OCI-LY1 (cell line): Measurements from ENCODE around the gene ACTR8.
A peak's percentile ranks its signal among the peaks of the same experiment; 100 is the strongest.

Source experiments
- H2AFZ ChIP-seq: fragments of 200-600 bp; sonication (generic), shearing (Covaris generic); 2 replicates; pipeline ENCODE4 v1.6.0; 2014; ENCODE audit warnings: antibody characterized with exemption, mild to moderate bottlenecking, low read length
- H3F3A ChIP-seq: fragments of 200-600 bp; sonication (generic), shearing (Covaris generic); 2 replicates; pipeline ENCODE4 v1.6.0; 2014; ENCODE audit warnings: mild to moderate bottlenecking, antibody characterized with exemption, low read length, moderate library complexity; ENCODE audit not compliant: insufficient read depth
- H3K27ac ChIP-seq: fragments of 200-600 bp; sonication (generic); 2 replicates; pipeline ENCODE4 v1.5.1; 2014; ENCODE audit warnings: low read length, mixed run types, mild to moderate bottlenecking, low read depth; ENCODE audit not compliant: poor library complexity, severe bottlenecking
- H3K27me3 ChIP-seq: fragments of 200-600 bp; sonication (generic); 2 replicates; pipeline ENCODE4 v1.6.0; 2014; ENCODE audit warnings: antibody characterized with exemption, mild to moderate bottlenecking, low read length, moderate library complexity; ENCODE audit not compliant: insufficient read depth
- H3K36me3 ChIP-seq: fragments of 200-600 bp; sonication (generic); 2 replicates; pipeline ENCODE4 v1.6.1; 2014; ENCODE audit warnings: mild to moderate bottlenecking, antibody characterized with exemption, low read length, moderate library complexity, mixed read lengths; ENCODE audit not compliant: insufficient read depth
- H3K4me1 ChIP-seq: fragments of 200-600 bp; sonication (generic); 2 replicates; pipeline ENCODE4 v1.5.1; 2014; ENCODE audit warnings: mild to moderate bottlenecking, low read length, moderate library complexity; ENCODE audit not compliant: insufficient read depth, severe bottlenecking
- H3K4me2 ChIP-seq: fragments of 200-600 bp; sonication (generic), shearing (Covaris generic); 2 replicates; pipeline ENCODE4 v1.6.1; 2014; ENCODE audit warnings: low read length
- H3K4me3 ChIP-seq: fragments of 200-600 bp; sonication (generic); 2 replicates; pipeline ENCODE4 v1.5.1; 2014; ENCODE audit warnings: low read length, low read depth, mild to moderate bottlenecking, mixed read lengths; ENCODE audit not compliant: poor library complexity, severe bottlenecking
- H3K79me2 ChIP-seq: fragments of 200-600 bp; shearing (Covaris generic); 2 replicates; pipeline ENCODE4 v1.6.1; 2016; ENCODE audit warnings: mixed run types, low read length, mixed read lengths; ENCODE audit not compliant: insufficient read depth
- H3K9ac ChIP-seq: fragments of 200-600 bp; sonication (generic), shearing (Covaris generic); 2 replicates; pipeline ENCODE4 v1.6.1; 2014; ENCODE audit warnings: mild to moderate bottlenecking, low read length, mixed read lengths
- H3K9me2 ChIP-seq: fragments of 200-600 bp; sonication (generic), shearing (Covaris generic); 2 replicates; pipeline ENCODE4 v1.6.1; 2014; ENCODE audit warnings: low read depth, mild to moderate bottlenecking, low read length, mixed read lengths
- H3K9me3 ChIP-seq: fragments of 200-600 bp; shearing (Covaris generic); 2 replicates; pipeline ENCODE4 v1.6.1; 2014; ENCODE audit warnings: low read length, mixed read lengths
- H4K20me1 ChIP-seq: fragments of 200-600 bp; sonication (generic), shearing (Covaris generic); 2 replicates; pipeline ENCODE4 v1.6.0; 2016; ENCODE audit warnings: mild to moderate bottlenecking, low read length; ENCODE audit not compliant: insufficient read depth
- EZH2 ChIP-seq: fragments of 200-600 bp; sonication (generic), shearing (Covaris generic); IDR thresholded peaks from 2 replicates; pipeline ENCODE4 v1.8.0; 2017; ENCODE audit warnings: borderline replicate concordance, mixed run types, mild to moderate bottlenecking, antibody characterized with exemption, low read length, moderate library complexity, mixed read lengths
- TF ChIP-seq, protein P1 (sequence below): fragments of 200-600 bp; sonication (generic), shearing (Covaris generic); IDR thresholded peaks from 2 replicates; pipeline ENCODE4 v1.5.1; 2017; ENCODE audit warnings: mild to moderate bottlenecking, antibody characterized with exemption, low read length, moderate library complexity, mixed read lengths

Gene ACTR8

DNA sequence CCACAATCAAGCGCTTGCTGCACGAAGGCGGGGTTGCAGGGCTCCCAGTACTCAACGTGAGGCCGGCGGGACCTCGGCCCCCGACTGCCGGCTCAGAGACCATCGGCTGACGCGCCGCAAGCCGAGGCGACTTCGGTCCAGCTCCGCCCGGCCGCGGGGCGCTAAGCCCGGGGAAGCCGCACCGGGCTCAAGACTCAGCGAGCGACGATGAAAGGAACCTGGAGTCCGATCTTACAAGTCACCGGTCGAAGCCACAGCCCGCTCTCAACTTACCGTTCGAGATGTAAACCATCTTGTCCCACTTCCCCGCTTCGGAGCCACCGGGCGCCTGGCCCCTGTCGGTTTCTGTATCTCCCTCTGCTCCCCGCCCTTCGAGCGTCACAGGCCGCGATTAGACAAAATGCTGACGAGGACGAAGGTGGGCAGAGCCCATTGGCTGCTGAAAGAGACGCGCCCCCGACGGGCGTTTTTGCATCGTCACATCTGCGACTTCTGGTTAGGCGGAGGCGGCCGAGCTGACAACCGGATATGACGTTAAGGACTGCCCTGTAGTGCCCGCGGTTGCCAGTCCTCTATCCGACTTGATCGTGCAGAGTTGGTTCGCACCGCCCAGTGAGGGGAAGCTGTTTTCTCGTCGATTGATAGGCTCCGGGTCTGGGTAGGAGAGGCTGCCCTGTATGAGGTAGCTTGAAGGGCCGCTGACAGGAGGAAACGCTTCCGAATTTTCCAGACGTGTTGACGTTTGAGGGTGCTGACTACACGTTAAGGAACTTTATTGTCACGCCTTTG is 9.7 kb upstream of the ACTR8 start, which contains the start of gene SELENOK:
Gene SELENOK (minus strand): TSS at position 363 of the 789 bp plus-strand sequence.
- peak within 1 kb of the TSS; percentile 97 for H3K4me2 ChIP-seq
- H4K20me1 ChIP-seq, result no peaks in the 10 kb centered on the region
- peak within 1 kb of the TSS; percentile 32 for H2AFZ ChIP-seq
- H3K27ac ChIP-seq, result peak within 1 kb of the TSS; percentile 21
- no peaks in the 10 kb centered on the region for H3K27me3 ChIP-seq
- H3K9ac ChIP-seq, result peak within 1 kb of the TSS; percentile 80
- no peaks in the 10 kb centered on the region for H3K9me2 ChIP-seq
- no peaks in the 10 kb centered on the region for H3F3A ChIP-seq
- H3K4me3 ChIP-seq, result peak within 1 kb of the TSS; percentile 85
- peaks cover 37% of the 10 kb centered on the region for H3K79me2 ChIP-seq
- H3K4me1 ChIP-seq, result peaks cover 24% of the 10 kb centered on the region
- H3K36me3 ChIP-seq, result peaks cover 22% of the 10 kb centered on the region
- H3K9me3 ChIP-seq, result no peaks in the 10 kb centered on the region
- TF ChIP-seq, protein P1, sequence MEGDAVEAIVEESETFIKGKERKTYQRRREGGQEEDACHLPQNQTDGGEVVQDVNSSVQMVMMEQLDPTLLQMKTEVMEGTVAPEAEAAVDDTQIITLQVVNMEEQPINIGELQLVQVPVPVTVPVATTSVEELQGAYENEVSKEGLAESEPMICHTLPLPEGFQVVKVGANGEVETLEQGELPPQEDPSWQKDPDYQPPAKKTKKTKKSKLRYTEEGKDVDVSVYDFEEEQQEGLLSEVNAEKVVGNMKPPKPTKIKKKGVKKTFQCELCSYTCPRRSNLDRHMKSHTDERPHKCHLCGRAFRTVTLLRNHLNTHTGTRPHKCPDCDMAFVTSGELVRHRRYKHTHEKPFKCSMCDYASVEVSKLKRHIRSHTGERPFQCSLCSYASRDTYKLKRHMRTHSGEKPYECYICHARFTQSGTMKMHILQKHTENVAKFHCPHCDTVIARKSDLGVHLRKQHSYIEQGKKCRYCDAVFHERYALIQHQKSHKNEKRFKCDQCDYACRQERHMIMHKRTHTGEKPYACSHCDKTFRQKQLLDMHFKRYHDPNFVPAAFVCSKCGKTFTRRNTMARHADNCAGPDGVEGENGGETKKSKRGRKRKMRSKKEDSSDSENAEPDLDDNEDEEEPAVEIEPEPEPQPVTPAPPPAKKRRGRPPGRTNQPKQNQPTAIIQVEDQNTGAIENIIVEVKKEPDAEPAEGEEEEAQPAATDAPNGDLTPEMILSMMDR, result no peak
- no peak for TF ChIP-seq EZH2

DNA sequence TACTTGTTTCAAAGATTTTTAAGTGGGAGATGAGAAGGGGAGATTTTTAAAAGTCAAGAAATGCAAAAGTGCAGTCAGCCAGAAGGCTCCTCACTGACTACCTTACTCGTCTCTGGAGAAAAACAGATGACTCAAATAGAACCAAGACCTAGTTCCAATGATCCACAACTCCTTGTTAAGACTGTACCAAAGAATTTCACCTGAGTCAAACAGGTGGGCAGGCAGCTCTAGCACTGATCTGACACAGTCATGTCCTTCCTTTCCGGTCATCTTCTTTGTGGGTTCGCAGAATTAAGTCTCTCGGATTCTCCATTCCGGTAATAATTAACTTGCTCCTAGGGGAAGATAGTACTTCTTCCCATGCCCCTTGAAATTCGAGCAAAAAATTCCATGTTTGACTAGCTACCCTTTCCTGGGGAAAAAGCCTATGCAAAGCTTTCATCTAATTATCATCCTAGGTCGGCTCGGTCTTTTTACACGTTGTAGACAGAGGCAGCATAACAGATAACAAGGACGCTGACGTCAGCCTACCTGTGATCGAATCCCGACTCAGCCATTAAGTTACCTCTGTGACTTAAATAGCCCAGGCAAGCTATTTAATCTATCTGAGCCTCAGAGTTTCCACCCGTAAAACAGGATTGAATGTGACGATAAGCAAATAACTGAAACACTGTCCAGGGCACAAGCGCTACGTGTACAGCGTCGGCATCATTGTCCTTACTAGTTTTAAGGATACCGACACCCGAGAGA is 8.9 kb upstream of the ACTR8 start:
- Histone ChIP-seq H3K4me3 (peak overlapping the region; percentile 85), H2AFZ (no peak overlapping the region), H3K9me2 (no peaks in the 10 kb centered on the region), H3K79me2 (peaks cover 37% of the 10 kb centered on the region), H3K27ac (no peak overlapping the region), H3K36me3 (peaks cover 28% of the 10 kb centered on the region), H3K4me1 (peaks cover 24% of the 10 kb centered on the region), H4K20me1 (no peaks in the 10 kb centered on the region), H3K9me3 (no peaks in the 10 kb centered on the region), H3F3A (no peaks in the 10 kb centered on the region), H3K9ac (peak overlapping the region; percentile 80), H3K4me2 (peak overlapping the region; percentile 97), H3K27me3 (no peaks in the 10 kb centered on the region)
- TF ChIP-seq EZH2, result no peak
- TF ChIP-seq, protein P1, result no peak

DNA sequence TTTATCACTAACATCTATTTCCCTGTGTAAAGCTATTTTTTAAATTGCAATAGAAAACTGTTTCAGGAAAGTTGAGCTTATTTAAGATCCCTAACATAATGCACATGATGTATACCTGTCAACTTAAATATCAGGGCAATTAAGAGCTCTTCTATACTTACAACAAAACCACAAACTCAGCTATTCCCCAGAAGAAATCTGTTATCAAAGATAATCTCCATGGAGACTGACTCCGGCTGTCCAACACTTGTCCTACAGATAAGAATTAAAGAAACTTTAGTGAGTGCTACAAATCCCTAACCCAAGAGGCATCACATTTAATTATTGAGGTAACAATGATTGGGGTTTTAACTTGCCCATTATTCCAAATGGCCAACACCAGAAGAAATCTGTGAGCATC is 6.3 kb upstream of the ACTR8 start:
- H3F3A ChIP-seq, result no peaks in the 10 kb centered on the region
- TF ChIP-seq, protein P1, result no peak
- TF ChIP-seq EZH2, result no peak
- no peak overlapping the region for H2AFZ ChIP-seq
- no peaks in the 10 kb centered on the region for H4K20me1 ChIP-seq
- no peaks in the 10 kb centered on the region for H3K27me3 ChIP-seq
- H3K79me2 ChIP-seq, result peaks cover 37% of the 10 kb centered on the region
- no peaks in the 10 kb centered on the region for H3K9me2 ChIP-seq
- H3K9ac ChIP-seq, result no peak overlapping the region
- H3K27ac ChIP-seq, result no peak overlapping the region
- H3K4me1 ChIP-seq, result peaks cover 24% of the 10 kb centered on the region
- H3K9me3 ChIP-seq, result no peaks in the 10 kb centered on the region
- no peak overlapping the region for H3K4me3 ChIP-seq
- H3K4me2 ChIP-seq, result no peak overlapping the region
- H3K36me3 ChIP-seq, result peaks cover 44% of the 10 kb centered on the region
